OCI-LY3 (cell line): ENCODE results near the gene PPP1R2B.

Experiments
- CTCF ChIP-seq: fragments of 200-600, 300-600 bp; sonication (generic); IDR thresholded peaks from 2 replicates; pipeline ENCODE4 v1.5.1; 2014; ENCODE audit warnings: antibody characterized with exemption, low read length, low read depth
- EZH2phosphoT487 ChIP-seq: fragments of 200-600 bp; shearing (Covaris generic); IDR thresholded peaks from 2 replicates; pipeline ENCODE4 v1.6.1; 2018; ENCODE audit warnings: antibody characterized with exemption, mixed run types, low read depth

GRCh38 chr5:156870498-156870839, 20.4 kb downstream of the PPP1R2B start:
- no peak for TF ChIP-seq CTCF
- no peak for TF ChIP-seq EZH2phosphoT487
